ENCODE data around the gene DHRS4L2.

- TF ChIP-seq CTCF (IDR thresholded peaks at IDR 0.05; ENCODE audit: low read depth, low read length, missing input control), result no peak
- no peak for TF ChIP-seq RAD21 (IDR thresholded peaks at IDR 0.05)
- no peak for TF ChIP-seq REST (IDR thresholded peaks at IDR 0.05)
- TF ChIP-seq RXRA (IDR thresholded peaks at IDR 0.05), result no peak
- TF ChIP-seq EGR1 (IDR thresholded peaks at IDR 0.05; ENCODE audit: low read depth in 2 of 2), result no peak
- no peak for TF ChIP-seq YY1 (IDR thresholded peaks at IDR 0.05)
- TF ChIP-seq ATF3 (IDR thresholded peaks at IDR 0.05), result no peak
- no peak for TF ChIP-seq MAX (IDR thresholded peaks at IDR 0.05)
Observed at GRCh38 chr14:24037658-24038037, 48.9 kb downstream of the DHRS4L2 start.
